Epithelial cell of proximal tubule (primary cell): Measurements from ENCODE around the gene CD74. TPM values are rescaled to one million over a fixed set of nuclear protein-coding genes. Genes with fewer than 3 reads are reported as not detected.

Experiments used
- DNase-seq: peaks from one replicate; pipeline ENCODE4 v3.0.0-alpha.2; 2011; ENCODE audit warnings: low read depth
- H3K4me3 ChIP-seq: 2 replicates; pipeline ENCODE4 v1.5.1; 2011; ENCODE audit warnings: low read depth, mild to moderate bottlenecking, low read length
- CTCF ChIP-seq: conservative IDR thresholded peaks from 2 replicates; pipeline ENCODE4 v1.5.1; 2012; ENCODE audit warnings: low read depth, mild to moderate bottlenecking, low read length
- total RNA-seq: library from RNA; depleted of rRNA; stranded (reverse); fragments of >200 nt; gene quantifications from 2 replicates; pipeline ENCODE4 v1.2.3, GENCODE V29; 2015

The CD74 gene
- total RNA-seq, 1 donor from 2014 or later, result 54.4 TPM

- no peak for TF ChIP-seq CTCF
- no peak overlapping the region for H3K4me3 ChIP-seq
- DNase-seq, result no peak
These were observed 29.3 kb upstream of the CD74 start for GRCh38 chr5:150441813-150442698.

- H3K4me3 ChIP-seq, result no peak overlapping the region
- TF ChIP-seq CTCF, result no peak
- DNase-seq, result no peak
These were observed 28.5 kb upstream of the CD74 start for GRCh38 chr5:150440948-150441812.

DNA sequence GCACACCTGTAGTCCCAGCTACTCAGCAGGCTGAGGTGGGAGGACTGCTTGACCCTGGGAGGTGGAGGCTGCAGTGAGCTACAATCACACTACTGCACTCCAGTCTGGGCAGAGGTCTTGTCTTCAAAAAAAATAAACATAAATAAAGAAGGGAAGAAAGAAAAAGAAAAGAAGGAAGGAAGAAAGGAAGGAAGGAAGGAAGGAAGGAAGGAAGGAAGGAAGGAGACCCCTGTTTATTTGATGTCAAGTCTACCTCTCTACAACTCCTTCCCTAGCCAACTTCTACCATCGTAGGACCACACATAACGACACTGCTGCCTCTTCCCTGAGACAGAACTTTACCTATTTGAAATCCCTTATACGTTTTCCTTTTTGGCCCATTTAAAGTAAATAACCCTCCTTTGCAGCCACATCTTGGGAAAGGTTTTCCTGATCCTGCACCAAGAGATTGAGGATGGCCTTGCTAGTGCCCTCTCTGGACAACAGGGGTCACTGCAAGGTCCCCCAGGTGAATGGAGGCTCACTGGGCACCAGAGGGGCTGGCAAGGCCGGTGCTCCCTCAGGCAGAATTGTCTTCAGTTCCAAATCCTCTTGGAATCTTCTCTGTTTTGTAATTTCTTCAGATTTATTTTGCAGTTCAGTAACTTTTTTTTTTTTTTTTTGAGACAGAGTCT lies 26.3 kb upstream of the CD74 start:
- peak; percentile 67 for TF ChIP-seq CTCF
- no peak overlapping the region for H3K4me3 ChIP-seq
- no peak for DNase-seq

GRCh38 chr5:150436141-150436680 lies 23.5 kb upstream of the CD74 start:
- H3K4me3 ChIP-seq, result no peak overlapping the region
- TF ChIP-seq CTCF, result peak; percentile 79
- DNase-seq, result no peak

DNA sequence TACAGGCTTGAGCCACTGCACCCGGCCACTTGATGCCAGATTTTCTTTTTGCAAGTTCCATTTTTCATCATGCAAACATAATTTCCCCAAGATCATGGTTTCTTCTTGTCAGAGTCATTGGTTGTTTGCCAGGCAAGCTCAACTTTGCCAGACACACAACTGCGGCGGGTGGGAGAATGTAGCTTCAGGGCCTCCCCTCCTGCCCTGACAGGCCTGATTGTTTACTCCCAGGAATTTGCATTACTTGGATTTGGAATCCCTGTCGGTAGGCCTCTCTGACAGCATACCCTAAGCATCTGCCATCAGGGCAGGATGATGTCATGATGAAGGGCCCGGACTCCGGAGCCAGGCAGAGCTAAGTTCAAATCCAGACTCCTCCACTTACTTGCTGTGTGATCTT lies 21.8 kb upstream of the CD74 start:
- no peak overlapping the region for H3K4me3 ChIP-seq
- no peak for DNase-seq
- TF ChIP-seq CTCF, result no peak

DNA sequence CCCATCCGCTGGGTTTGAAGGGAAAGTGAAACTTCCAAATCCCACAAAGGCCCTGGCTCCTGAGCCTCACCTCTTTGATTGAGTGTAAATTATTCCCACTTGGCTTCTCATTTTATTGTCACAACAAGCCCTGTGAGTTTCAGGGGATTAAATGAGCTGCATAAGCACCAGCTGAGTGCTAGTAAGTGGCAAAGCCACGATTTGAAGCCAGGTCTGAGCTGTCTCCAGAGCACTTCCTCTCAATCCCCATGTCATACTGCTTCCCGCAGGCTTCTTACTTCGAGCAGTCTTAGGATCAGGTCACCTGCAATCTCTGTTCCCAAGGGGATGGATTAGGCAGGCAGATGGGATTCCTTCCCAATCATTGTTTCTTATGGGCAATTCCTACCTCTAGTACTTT lies 18.9 kb upstream of the CD74 start:
- TF ChIP-seq CTCF, result no peak
- no peak for DNase-seq
- no peak overlapping the region for H3K4me3 ChIP-seq
